ENCODE data around the gene AFF3. TPM values are rescaled to one million over a fixed set of nuclear protein-coding genes. Genes with fewer than 3 reads are reported as not detected.

AFF3 gene
- total and polyA plus RNA-seq, 2 of the 8 experiments (the other 6 are each of a cell fraction or from before 2014, with no cell fraction given): 0.27 to 3.0 TPM

DNA sequence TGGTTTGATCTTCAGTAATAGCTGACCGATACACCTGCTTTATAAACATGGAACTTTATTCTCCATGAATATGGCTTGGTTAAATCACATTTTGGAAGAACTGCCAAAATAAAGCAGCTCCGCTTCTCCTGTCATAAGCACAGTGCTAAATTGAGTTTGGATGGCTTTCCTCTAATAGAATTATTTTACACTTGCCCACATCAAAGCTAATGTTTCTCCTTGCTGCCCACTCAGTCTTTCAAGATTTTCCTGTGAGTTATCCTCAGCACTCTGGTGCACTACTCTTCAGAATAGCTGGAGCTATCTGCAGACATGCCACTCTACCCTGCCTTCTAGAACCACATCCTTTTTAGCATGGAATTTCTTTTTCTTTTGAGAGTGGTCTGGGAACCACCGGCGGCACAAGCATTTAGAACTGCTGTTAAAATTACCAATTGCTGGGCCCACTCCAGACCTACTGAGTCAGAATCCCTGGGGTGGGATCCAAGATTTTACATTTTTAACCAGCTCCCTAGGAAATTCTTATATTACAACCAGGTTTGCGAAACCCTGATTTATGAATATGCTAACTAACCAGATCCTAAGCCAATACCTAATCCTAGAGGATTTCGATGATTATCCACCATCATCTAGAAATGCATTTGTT, 283.3 kb downstream of the AFF3 start (continued):
- TF ChIP-seq, protein P1, sequence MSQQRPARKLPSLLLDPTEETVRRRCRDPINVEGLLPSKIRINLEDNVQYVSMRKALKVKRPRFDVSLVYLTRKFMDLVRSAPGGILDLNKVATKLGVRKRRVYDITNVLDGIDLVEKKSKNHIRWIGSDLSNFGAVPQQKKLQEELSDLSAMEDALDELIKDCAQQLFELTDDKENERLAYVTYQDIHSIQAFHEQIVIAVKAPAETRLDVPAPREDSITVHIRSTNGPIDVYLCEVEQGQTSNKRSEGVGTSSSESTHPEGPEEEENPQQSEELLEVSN (IDR thresholded peaks at IDR 0.05): no peak
- TF ChIP-seq RBBP5 (IDR thresholded peaks at IDR 0.05; ENCODE audit: borderline replicate concordance, low read depth, low read length) (no peak), TBP (IDR thresholded peaks at IDR 0.05; ENCODE audit: low read depth, low read length) (no peak), GTF2F1 (IDR thresholded peaks at IDR 0.05; ENCODE audit: borderline replicate concordance, low read depth, low read length) (no peak), SIN3A (conservative IDR thresholded peaks at IDR 0.05 in 1 of 2, IDR thresholded peaks at IDR 0.05 in 1 of 2; ENCODE audit: low read depth in 1 of 2, low read length in 2 of 2) (no peak)
- TF ChIP-seq, protein P2, sequence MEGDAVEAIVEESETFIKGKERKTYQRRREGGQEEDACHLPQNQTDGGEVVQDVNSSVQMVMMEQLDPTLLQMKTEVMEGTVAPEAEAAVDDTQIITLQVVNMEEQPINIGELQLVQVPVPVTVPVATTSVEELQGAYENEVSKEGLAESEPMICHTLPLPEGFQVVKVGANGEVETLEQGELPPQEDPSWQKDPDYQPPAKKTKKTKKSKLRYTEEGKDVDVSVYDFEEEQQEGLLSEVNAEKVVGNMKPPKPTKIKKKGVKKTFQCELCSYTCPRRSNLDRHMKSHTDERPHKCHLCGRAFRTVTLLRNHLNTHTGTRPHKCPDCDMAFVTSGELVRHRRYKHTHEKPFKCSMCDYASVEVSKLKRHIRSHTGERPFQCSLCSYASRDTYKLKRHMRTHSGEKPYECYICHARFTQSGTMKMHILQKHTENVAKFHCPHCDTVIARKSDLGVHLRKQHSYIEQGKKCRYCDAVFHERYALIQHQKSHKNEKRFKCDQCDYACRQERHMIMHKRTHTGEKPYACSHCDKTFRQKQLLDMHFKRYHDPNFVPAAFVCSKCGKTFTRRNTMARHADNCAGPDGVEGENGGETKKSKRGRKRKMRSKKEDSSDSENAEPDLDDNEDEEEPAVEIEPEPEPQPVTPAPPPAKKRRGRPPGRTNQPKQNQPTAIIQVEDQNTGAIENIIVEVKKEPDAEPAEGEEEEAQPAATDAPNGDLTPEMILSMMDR (IDR thresholded peaks at IDR 0.05; ENCODE audit: control extremely low read depth in 1 of 3, insufficient read depth in 1 of 3, low read depth in 1 of 3, low read length in 3 of 3): no peak
